HL-60 (cell line): ENCODE measurements around the gene FLYWCH2.

Experiments used
- DNase-seq, 2 experiments: peaks; one replicate each; pipeline ENCODE4 v3.0.0-alpha.2; 2010 to 2020; ENCODE audit warnings: low read depth in 1 of 2, low spot score in 1 of 2
- H3K27ac ChIP-seq: fragments of 250-450 bp; sonication (Bioruptor Pico); replicated peaks from 2 replicates; pipeline ENCODE4 v1.5.1; 2020; ENCODE audit warnings: mild to moderate bottlenecking, moderate library complexity
- H3K27me3 ChIP-seq: fragments of 250-450 bp; sonication (Bioruptor Pico); 2 replicates; pipeline ENCODE4 v1.5.1; 2021; ENCODE audit warnings: mild to moderate bottlenecking, moderate library complexity; ENCODE audit not compliant: insufficient read depth, poor library complexity, severe bottlenecking
- H3K4me3 ChIP-seq: replicated peaks from 2 replicates; pipeline ENCODE4 v1.5.1; 2011; ENCODE audit warnings: mild to moderate bottlenecking, control low read depth, low read length; ENCODE audit not compliant: insufficient read depth
- CTCF ChIP-seq: IDR thresholded peaks from one replicate; pipeline ENCODE4 v1.5.1; 2011; ENCODE audit warnings: low read length, control low read depth, inconsistent platforms; ENCODE audit not compliant: insufficient read depth
- GABPA ChIP-seq: IDR thresholded peaks from 2 replicates; pipeline ENCODE4 v1.6.1; 2012; ENCODE audit warnings: low read depth
- POLR2AphosphoS5 ChIP-seq: IDR thresholded peaks from 2 replicates; pipeline ENCODE4 v1.6.1; 2012; ENCODE audit warnings: low read depth
- REST ChIP-seq: IDR thresholded peaks from 2 replicates; pipeline ENCODE4 v1.6.1; 2012; ENCODE audit warnings: low read depth; ENCODE audit not compliant: insufficient replicate concordance
- SPI1 ChIP-seq: IDR thresholded peaks from 2 replicates; pipeline ENCODE4 v1.6.1; 2012; ENCODE audit warnings: low read depth, mild to moderate bottlenecking, borderline replicate concordance

Gene FLYWCH2

GRCh38 chr16:2933701-2934100 is 50.7 kb downstream of the FLYWCH2 start:
- TF ChIP-seq SPI1 (no peak), GABPA (no peak), POLR2AphosphoS5 (no peak), REST (no peak), CTCF (no peak)
- Histone ChIP-seq H3K4me3 (no peak overlapping the region), H3K27ac (no peak overlapping the region), H3K27me3 (no peaks in the 10 kb centered on the region)
- no peak for DNase-seq

- Histone ChIP-seq H3K27me3 (no peaks in the 10 kb centered on the region), H3K27ac (no peak overlapping the region), H3K4me3 (no peak overlapping the region)
- no peak for TF ChIP-seq POLR2AphosphoS5
- no peak for TF ChIP-seq REST
- TF ChIP-seq GABPA, result no peak
- TF ChIP-seq CTCF, result no peak
- DNase-seq, result no peak
Observed at GRCh38 chr16:2934450-2934849, 51.4 kb downstream of the FLYWCH2 start.

GRCh38 chr16:2936436-2937011 is 53.5 kb downstream of the FLYWCH2 start:
- no peak overlapping the region for H3K27ac ChIP-seq
- TF ChIP-seq CTCF (no peak), SPI1 (no peak), REST (no peak), GABPA (no peak), POLR2AphosphoS5 (no peak)
- H3K4me3 ChIP-seq, result no peak overlapping the region
- H3K27me3 ChIP-seq, result no peaks in the 10 kb centered on the region
- DNase-seq, result no peak
